BLaER1 (cell line): ENCODE results near the gene MMADHC.

Experiments
- H3K27ac ChIP-seq: shearing (Covaris generic); formaldehyde crosslinking; 2 replicates; pipeline ENCODE4 v1.8.1; 2022
- H3K27me3 ChIP-seq: shearing (Covaris generic); formaldehyde crosslinking; 2 replicates; pipeline ENCODE4 v1.8.1; 2022
- H3K36me3 ChIP-seq: shearing (Covaris generic); formaldehyde crosslinking; 2 replicates; pipeline ENCODE4 v1.8.1; 2022
- H3K4me1 ChIP-seq: shearing (Covaris generic); formaldehyde crosslinking; 2 replicates; pipeline ENCODE4 v1.8.1; 2022
- H3K4me2 ChIP-seq: shearing (Covaris generic); formaldehyde crosslinking; 2 replicates; pipeline ENCODE4 v1.8.1; 2022
- H3K4me3 ChIP-seq: shearing (Covaris generic); formaldehyde crosslinking; 2 replicates; pipeline ENCODE4 v1.8.1; 2022
- H3K9ac ChIP-seq: shearing (Covaris generic); formaldehyde crosslinking; 2 replicates; pipeline ENCODE4 v1.8.1; 2022
- H3K9me3 ChIP-seq: shearing (Covaris generic); formaldehyde crosslinking; 2 replicates; pipeline ENCODE4 v1.8.1; 2022
- H4K20me1 ChIP-seq: shearing (Covaris generic); formaldehyde crosslinking; 2 replicates; pipeline ENCODE4 v1.8.1; 2022
- Cebpa-rat ChIP-seq: shearing (Covaris generic); IDR thresholded peaks from 2 replicates; pipeline ENCODE4 v1.8.1; 2022

Gene MMADHC

GRCh38 chr2:149595056-149595963 is 7.7 kb upstream of the MMADHC start:
- H3K4me3 ChIP-seq = no peak overlapping the region
- no peak overlapping the region for H3K9ac ChIP-seq
- H3K4me1 ChIP-seq = no peaks in the 10 kb centered on the region
- no peaks in the 10 kb centered on the region for H3K27me3 ChIP-seq
- H3K27ac ChIP-seq = no peak overlapping the region
- no peaks in the 10 kb centered on the region for H3K36me3 ChIP-seq
- H3K4me2 ChIP-seq = no peak overlapping the region
- H3K9me3 ChIP-seq = 0 out of 2 replicates have a peak, but pooled peaks cover under 1% of the 10 kb centered on the region
- no peak for TF ChIP-seq Cebpa-rat
- H4K20me1 ChIP-seq = no peaks in the 10 kb centered on the region

DNA sequence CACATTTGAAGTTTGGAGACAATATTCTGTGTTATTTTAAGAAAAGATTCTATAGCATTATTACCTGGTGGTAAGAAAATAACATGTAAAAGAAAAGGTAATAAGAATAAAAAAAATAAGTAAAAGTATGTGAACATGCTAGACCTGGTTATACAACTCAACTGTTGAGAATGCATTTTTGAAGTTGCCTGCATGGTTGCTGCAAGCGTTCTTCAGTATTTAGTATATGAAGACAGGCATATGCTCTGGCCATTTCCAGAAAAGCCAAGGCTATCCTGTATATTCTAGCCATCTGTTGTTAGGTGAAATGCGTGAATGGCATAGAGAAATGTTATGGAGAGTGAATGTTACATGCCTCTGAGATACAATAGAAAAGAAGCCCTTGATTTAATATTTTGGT is 6.8 kb upstream of the MMADHC start:
- no peak overlapping the region for H3K9ac ChIP-seq
- H3K36me3 ChIP-seq = no peaks in the 10 kb centered on the region
- no peaks in the 10 kb centered on the region for H3K9me3 ChIP-seq
- no peak overlapping the region for H3K4me3 ChIP-seq
- no peaks in the 10 kb centered on the region for H3K4me1 ChIP-seq
- no peaks in the 10 kb centered on the region for H4K20me1 ChIP-seq
- no peaks in the 10 kb centered on the region for H3K27me3 ChIP-seq
- H3K27ac ChIP-seq = no peak overlapping the region
- H3K4me2 ChIP-seq = no peak overlapping the region
- TF ChIP-seq Cebpa-rat = no peak

DNA sequence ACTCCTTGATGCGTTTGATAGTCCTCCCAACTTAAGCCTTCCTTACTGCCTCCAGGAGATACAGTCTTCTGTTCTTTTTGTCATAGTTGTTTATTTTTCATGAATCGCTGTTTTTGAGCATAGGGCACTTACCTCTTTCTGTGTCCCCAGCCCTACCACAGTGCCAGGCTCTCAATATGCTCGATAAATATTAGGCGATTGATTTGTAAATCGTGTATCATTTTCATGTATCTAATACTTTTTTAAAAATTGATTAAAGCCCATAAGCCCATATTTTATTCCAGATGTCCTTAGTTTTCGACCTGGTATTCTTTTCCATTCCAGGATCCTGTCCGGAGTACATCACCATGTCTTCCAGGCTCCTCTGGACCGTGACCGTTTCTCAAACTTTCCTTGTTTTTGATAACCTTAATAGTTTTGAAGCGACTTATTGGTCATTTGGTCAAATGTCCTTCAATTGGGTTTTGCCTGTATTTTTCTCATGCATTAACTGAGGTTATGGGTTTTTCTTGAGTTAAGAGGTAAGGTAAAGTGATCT is 444 bp upstream of the MMADHC start:
- no peaks in the 10 kb centered on the region for H3K27me3 ChIP-seq
- no peaks in the 10 kb centered on the region for H3K9me3 ChIP-seq
- peak overlapping the region; percentile 95; the same call in 1 of the 2 replicates for H3K9ac ChIP-seq
- H3K4me3 ChIP-seq = peak overlapping the region; percentile 87
- H3K4me2 ChIP-seq = peak overlapping the region; percentile 85
- peaks cover 9% of the 10 kb centered on the region; the same call in 1 of the 2 replicates for H4K20me1 ChIP-seq
- no peak overlapping the region for H3K27ac ChIP-seq
- TF ChIP-seq Cebpa-rat = no peak
- H3K4me1 ChIP-seq = peaks cover 32% of the 10 kb centered on the region
- peaks cover 11% of the 10 kb centered on the region; the same call in 1 of the 2 replicates for H3K36me3 ChIP-seq

GRCh38 chr2:149586898-149587219 is 716 bp downstream of the MMADHC start:
- Histone ChIP-seq H3K9me3 (no peaks in the 10 kb centered on the region), H4K20me1 (peaks cover 16% of the 10 kb centered on the region; the same call in 1 of the 2 replicates), H3K27me3 (no peaks in the 10 kb centered on the region), H3K27ac (peak overlapping the region; percentile 95), H3K4me2 (peak overlapping the region; percentile 85), H3K4me3 (peak overlapping the region; percentile 87), H3K4me1 (peaks cover 32% of the 10 kb centered on the region), H3K36me3 (peaks cover 21% of the 10 kb centered on the region; the same call in 1 of the 2 replicates), H3K9ac (peak overlapping the region; percentile 95)
- TF ChIP-seq Cebpa-rat = no peak

GRCh38 chr2:149586063-149586462 is 1.5 kb downstream of the MMADHC start:
- Histone ChIP-seq H3K4me3 (peak overlapping the region; percentile 87), H3K9ac (no peak overlapping the region), H4K20me1 (peaks cover 24% of the 10 kb centered on the region; the same call in 1 of the 2 replicates), H3K4me1 (peaks cover 32% of the 10 kb centered on the region), H3K27me3 (no peaks in the 10 kb centered on the region), H3K4me2 (peak overlapping the region; percentile 85), H3K27ac (no peak overlapping the region), H3K36me3 (peaks cover 29% of the 10 kb centered on the region), H3K9me3 (no peaks in the 10 kb centered on the region)
- TF ChIP-seq Cebpa-rat = no peak

GRCh38 chr2:149585166-149585885 is 2.2 kb downstream of the MMADHC start:
- no peak overlapping the region for H3K9ac ChIP-seq
- peaks cover 32% of the 10 kb centered on the region for H3K4me1 ChIP-seq
- H3K36me3 ChIP-seq = peaks cover 36% of the 10 kb centered on the region
- no peaks in the 10 kb centered on the region for H3K9me3 ChIP-seq
- H3K27me3 ChIP-seq = no peaks in the 10 kb centered on the region
- TF ChIP-seq Cebpa-rat = no peak
- H3K4me2 ChIP-seq = peak overlapping the region; percentile 85
- H3K4me3 ChIP-seq = peak overlapping the region; percentile 87; the same call in 1 of the 2 replicates
- H4K20me1 ChIP-seq = peaks cover 31% of the 10 kb centered on the region; the same call in 1 of the 2 replicates
- no peak overlapping the region for H3K27ac ChIP-seq

- Histone ChIP-seq H3K9ac (no peak overlapping the region), H3K4me3 (no peak overlapping the region), H4K20me1 (peaks cover 64% of the 10 kb centered on the region; the same call in 1 of the 2 replicates), H3K4me2 (no peak overlapping the region), H3K27me3 (no peaks in the 10 kb centered on the region), H3K9me3 (no peaks in the 10 kb centered on the region), H3K36me3 (peaks cover 74% of the 10 kb centered on the region), H3K4me1 (peaks cover 18% of the 10 kb centered on the region), H3K27ac (no peak overlapping the region)
- no peak for TF ChIP-seq Cebpa-rat
Observed at GRCh38 chr2:149579972-149580882, 7.3 kb downstream of the MMADHC start.

- no peak overlapping the region for H3K4me2 ChIP-seq
- no peaks in the 10 kb centered on the region for H3K4me1 ChIP-seq
- H3K27me3 ChIP-seq = no peaks in the 10 kb centered on the region
- peaks cover 78% of the 10 kb centered on the region for H4K20me1 ChIP-seq
- H3K9ac ChIP-seq = no peak overlapping the region
- H3K9me3 ChIP-seq = no peaks in the 10 kb centered on the region
- peaks cover 77% of the 10 kb centered on the region for H3K36me3 ChIP-seq
- H3K27ac ChIP-seq = no peak overlapping the region
- no peak for TF ChIP-seq Cebpa-rat
- no peak overlapping the region for H3K4me3 ChIP-seq
Observed at GRCh38 chr2:149577269-149577668, 10.3 kb downstream of the MMADHC start.

DNA sequence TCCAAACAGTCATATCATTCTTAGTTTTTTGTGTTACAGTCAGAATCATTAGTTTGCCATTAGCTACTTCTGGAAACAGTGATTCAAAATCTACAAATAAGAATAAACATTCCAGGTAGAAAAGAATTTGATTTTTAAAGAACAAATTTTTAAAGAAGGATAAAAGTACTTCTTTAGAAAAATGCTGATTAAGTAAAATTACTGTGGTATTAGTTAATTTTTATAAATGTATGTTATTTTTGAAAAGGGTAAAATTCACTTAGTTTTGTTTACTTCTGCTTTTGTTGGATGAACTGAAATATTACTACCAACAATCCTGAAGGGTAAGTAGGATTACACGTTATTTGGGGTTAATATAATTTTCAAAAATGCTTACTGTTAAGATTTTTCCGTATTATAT is 11.8 kb downstream of the MMADHC start:
- Histone ChIP-seq H3K4me2 (no peak overlapping the region), H3K36me3 (peaks cover 76% of the 10 kb centered on the region), H3K27ac (no peak overlapping the region), H3K4me3 (no peak overlapping the region), H3K9me3 (no peaks in the 10 kb centered on the region), H3K4me1 (no peaks in the 10 kb centered on the region), H3K9ac (no peak overlapping the region), H4K20me1 (peaks cover 65% of the 10 kb centered on the region), H3K27me3 (no peaks in the 10 kb centered on the region)
- no peak for TF ChIP-seq Cebpa-rat
